ENCODE data around the gene KPNA4. TPM values are rescaled to one million over a fixed set of nuclear protein-coding genes. Genes with fewer than 3 reads are reported as not detected.

KPNA4 gene
- total RNA-seq, 1 donor from 2014 or later: 61.5 TPM

DNA sequence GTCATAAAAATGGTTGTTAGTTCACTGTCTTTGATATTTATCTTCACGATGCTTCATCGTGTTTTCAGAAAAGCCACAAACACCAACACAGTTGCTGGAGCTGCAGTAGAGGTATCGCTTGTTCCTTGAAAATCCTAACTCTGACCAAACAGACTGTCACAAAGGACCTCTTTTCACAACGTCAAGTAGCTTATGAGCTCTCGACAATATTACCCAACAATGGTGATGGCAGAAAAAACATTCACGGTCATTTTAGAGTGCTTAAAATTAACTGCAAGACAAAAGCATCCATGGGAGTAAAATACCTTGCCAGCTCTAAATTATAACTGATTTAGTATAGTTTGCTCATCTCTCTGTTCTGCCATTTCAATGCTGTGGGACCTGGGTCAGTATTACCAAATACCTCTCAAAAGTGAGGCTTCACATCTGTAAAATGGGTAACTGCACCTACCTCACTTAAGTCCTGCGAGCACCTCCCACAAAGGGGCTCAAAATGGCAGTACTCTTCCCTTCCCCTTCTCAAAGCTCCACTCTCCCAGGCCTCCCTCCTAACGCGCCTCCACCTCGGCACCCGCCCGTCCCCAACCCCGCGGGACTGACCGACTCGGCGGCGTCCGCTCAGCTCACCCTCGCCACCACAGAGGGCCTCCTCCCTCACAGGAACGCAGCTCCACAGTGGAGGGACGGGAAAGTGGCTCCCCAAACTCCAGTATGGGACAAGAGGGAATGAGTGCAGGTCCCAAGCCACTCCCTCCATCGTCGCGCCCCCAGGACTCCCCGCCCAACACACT, 116.3 kb downstream of the KPNA4 start:
- peak overlapping the region; percentile 95 for H3K4me3 Mint-ChIP-seq (ENCODE audit: unreplicated experiment)
- TF ChIP-seq, protein P1, sequence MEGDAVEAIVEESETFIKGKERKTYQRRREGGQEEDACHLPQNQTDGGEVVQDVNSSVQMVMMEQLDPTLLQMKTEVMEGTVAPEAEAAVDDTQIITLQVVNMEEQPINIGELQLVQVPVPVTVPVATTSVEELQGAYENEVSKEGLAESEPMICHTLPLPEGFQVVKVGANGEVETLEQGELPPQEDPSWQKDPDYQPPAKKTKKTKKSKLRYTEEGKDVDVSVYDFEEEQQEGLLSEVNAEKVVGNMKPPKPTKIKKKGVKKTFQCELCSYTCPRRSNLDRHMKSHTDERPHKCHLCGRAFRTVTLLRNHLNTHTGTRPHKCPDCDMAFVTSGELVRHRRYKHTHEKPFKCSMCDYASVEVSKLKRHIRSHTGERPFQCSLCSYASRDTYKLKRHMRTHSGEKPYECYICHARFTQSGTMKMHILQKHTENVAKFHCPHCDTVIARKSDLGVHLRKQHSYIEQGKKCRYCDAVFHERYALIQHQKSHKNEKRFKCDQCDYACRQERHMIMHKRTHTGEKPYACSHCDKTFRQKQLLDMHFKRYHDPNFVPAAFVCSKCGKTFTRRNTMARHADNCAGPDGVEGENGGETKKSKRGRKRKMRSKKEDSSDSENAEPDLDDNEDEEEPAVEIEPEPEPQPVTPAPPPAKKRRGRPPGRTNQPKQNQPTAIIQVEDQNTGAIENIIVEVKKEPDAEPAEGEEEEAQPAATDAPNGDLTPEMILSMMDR (IDR thresholded peaks at IDR 0.05; ENCODE audit: partially characterized antibody, unreplicated experiment): no peak
- peak overlapping the region; percentile 91 for H3K27ac Mint-ChIP-seq (ENCODE audit: unreplicated experiment)
- H3K9me3 Mint-ChIP-seq (ENCODE audit: unreplicated experiment): peaks cover 6% of the 10 kb centered on the region
- peak; percentile 65 for DNase-seq
- H3K27me3 Mint-ChIP-seq (ENCODE audit: unreplicated experiment): peaks cover 4% of the 10 kb centered on the region
- peaks cover 4% of the 10 kb centered on the region for H3K36me3 Mint-ChIP-seq (ENCODE audit: unreplicated experiment)
- H3K4me1 Mint-ChIP-seq (ENCODE audit: low read depth, unreplicated experiment): peaks cover 3% of the 10 kb centered on the region

DNA sequence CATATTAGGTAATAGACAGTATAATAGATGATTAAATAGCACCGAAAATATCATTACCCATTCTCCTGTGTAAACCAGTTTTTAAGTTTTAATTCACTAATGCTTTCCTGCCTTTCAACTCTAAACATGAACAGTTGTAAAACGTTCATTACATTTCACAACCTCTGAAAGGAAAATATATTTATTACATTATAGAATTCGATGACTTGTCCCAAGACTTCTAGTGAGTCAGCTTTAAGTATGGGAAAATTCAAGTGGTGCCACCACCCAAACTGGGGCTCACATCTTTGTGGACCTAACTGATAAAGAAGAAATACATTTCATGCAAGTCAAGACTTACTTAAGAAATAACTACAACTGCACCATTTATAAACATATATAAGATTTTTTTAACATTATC, 117.8 kb downstream of the KPNA4 start:
- H3K36me3 Mint-ChIP-seq (ENCODE audit: unreplicated experiment): peaks cover 4% of the 10 kb centered on the region
- peaks cover 3% of the 10 kb centered on the region for H3K4me1 Mint-ChIP-seq (ENCODE audit: low read depth, unreplicated experiment)
- peaks cover 6% of the 10 kb centered on the region for H3K9me3 Mint-ChIP-seq (ENCODE audit: unreplicated experiment)
- DNase-seq: no peak
- peaks cover 4% of the 10 kb centered on the region for H3K27me3 Mint-ChIP-seq (ENCODE audit: unreplicated experiment)
- H3K4me3 Mint-ChIP-seq (ENCODE audit: unreplicated experiment): no peak overlapping the region
- no peak overlapping the region for H3K27ac Mint-ChIP-seq (ENCODE audit: unreplicated experiment)
- TF ChIP-seq, protein P1 (IDR thresholded peaks at IDR 0.05; ENCODE audit: partially characterized antibody, unreplicated experiment): no peak

DNA sequence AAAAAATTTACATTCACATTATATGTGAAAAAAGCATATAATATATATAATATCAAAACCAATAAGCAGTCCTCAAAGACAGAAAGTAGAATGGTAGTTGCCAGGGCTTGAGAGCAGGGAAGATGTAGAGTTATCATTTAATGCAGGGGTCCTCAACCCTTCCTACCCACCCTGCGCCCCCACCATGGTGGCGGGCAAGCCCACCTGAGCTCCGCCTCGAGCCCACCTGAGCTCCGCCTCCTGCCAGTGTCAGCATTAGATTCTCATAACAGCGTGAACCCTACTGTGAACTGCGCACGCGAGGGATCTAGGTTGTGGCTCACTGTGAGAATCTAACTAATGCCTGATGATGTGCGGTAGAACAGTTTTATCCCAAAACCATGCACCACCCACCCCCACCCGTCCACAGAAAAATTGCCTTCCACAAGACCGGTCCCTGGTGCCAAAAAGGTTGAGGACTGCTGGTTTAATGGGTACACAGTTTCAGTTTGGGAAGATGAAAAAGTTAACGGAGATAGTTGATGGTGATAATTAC, 118.8 kb downstream of the KPNA4 start:
- no peak for DNase-seq
- Mint-ChIP-seq H3K9me3 (ENCODE audit: unreplicated experiment) (peaks cover 6% of the 10 kb centered on the region), H3K4me1 (ENCODE audit: low read depth, unreplicated experiment) (peaks cover 3% of the 10 kb centered on the region), H3K27me3 (ENCODE audit: unreplicated experiment) (peaks cover 4% of the 10 kb centered on the region), H3K27ac (ENCODE audit: unreplicated experiment) (no peak overlapping the region), H3K4me3 (ENCODE audit: unreplicated experiment) (no peak overlapping the region), H3K36me3 (ENCODE audit: unreplicated experiment) (peaks cover 4% of the 10 kb centered on the region)
- TF ChIP-seq, protein P1 (IDR thresholded peaks at IDR 0.05; ENCODE audit: partially characterized antibody, unreplicated experiment): no peak

DNA sequence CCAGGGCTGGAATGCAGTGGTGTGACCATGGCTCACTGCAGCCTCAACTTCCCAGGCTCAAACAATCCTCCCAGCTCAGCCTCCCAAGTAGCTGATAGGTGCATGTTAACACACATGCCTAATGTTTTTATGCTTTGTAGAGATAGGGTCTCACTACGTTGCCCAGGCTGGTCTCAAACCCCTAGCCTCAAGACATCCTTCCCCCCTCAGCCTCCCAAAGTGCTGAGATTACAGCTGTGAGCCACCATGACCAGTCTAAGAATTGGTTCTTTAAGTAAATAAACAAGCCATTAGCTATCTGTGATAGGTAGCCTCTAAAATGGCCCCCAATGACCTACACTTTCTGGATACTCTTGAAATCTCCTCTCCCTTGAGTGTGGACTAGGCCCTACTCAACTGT, 119.5 kb downstream of the KPNA4 start:
- Mint-ChIP-seq H3K36me3 (ENCODE audit: unreplicated experiment) (peaks cover 4% of the 10 kb centered on the region), H3K27me3 (ENCODE audit: unreplicated experiment) (peaks cover 4% of the 10 kb centered on the region), H3K4me3 (ENCODE audit: unreplicated experiment) (no peak overlapping the region), H3K27ac (ENCODE audit: unreplicated experiment) (no peak overlapping the region), H3K4me1 (ENCODE audit: low read depth, unreplicated experiment) (peaks cover 3% of the 10 kb centered on the region), H3K9me3 (ENCODE audit: unreplicated experiment) (peaks cover 6% of the 10 kb centered on the region)
- no peak for DNase-seq
- TF ChIP-seq, protein P1 (IDR thresholded peaks at IDR 0.05; ENCODE audit: partially characterized antibody, unreplicated experiment): no peak

Other genes with a start within 250 kb of the KPNA4 start
- gene IFT80, start 166.3 kb downstream of the KPNA4 start, total RNA-seq (ENCODE audit: unreplicated experiment): 32.7 TPM
- gene SMC4, start 165.9 kb downstream of the KPNA4 start, total RNA-seq (ENCODE audit: unreplicated experiment): 34.0 TPM
- gene TRIM59, start 115.8 kb downstream of the KPNA4 start, total RNA-seq (ENCODE audit: unreplicated experiment): 10.1 TPM
- gene ARL14, start 111.6 kb upstream of the KPNA4 start, total RNA-seq (ENCODE audit: unreplicated experiment): not detected
- 81.4 TPM for gene PPM1L, start 190.7 kb upstream of the KPNA4 start, total RNA-seq (ENCODE audit: unreplicated experiment)

All from glutamatergic neuron (in vitro differentiated cells).